ENCODE measurements around the gene TMCC3. TPM values are rescaled to one million over a fixed set of nuclear protein-coding genes. Genes with fewer than 3 reads are reported as not detected.

Gene TMCC3
- total RNA-seq, 1 donor from 2014 or later: 0.08 TPM

GRCh38 chr12:94684416-94685142 lies 34.2 kb upstream of the TMCC3 start:
- no peak overlapping the region for H3K27ac Mint-ChIP-seq
- no peaks in the 10 kb centered on the region for H3K4me1 Mint-ChIP-seq (ENCODE audit: low read depth)
- H3K4me3 Mint-ChIP-seq: no peak overlapping the region
- intact Hi-C loops (cut with micrococcal nuclease): no loop called here
- H3K9me3 Mint-ChIP-seq: no peaks in the 10 kb centered on the region
- no peaks in the 10 kb centered on the region for H3K36me3 Mint-ChIP-seq (ENCODE audit: low read depth)
- peaks cover 2% of the 10 kb centered on the region for H3K27me3 Mint-ChIP-seq (ENCODE audit: insufficient read depth)
- no peak for DNase-seq (ENCODE audit: low spot score)

DNA sequence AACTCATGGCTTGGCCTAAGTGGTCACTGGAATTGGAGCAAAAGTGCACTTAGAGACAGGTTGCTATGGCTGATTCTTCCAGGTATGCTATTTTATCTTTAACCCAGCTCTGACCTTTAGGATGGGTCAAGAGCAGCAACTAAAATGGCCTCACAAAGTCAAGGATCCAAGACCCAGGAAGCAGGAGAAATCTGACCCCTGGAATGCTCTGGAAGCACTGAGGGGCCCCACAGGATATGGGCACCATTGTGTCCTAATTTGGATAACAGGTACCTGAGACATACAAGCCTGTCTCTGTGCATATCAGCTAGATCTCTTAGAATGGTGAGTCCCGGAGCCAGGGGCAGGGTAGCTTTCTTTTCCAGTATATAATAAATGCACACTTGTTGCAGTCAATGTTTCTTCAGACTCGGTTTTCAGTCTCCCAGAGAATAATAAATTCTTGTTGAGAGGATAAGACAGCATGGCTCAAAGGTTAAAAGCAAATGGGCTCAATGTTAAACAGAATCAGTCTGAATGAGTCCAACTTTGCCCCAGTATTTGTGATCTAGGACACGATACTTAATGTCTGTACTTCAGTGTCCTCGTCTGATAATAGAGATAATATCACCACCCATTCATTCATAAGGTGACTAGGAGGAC lies 29.3 kb upstream of the TMCC3 start:
- H3K9me3 Mint-ChIP-seq: no peaks in the 10 kb centered on the region
- intact Hi-C loops (cut with micrococcal nuclease): no loop called here
- DNase-seq (ENCODE audit: low spot score): no peak
- no peak overlapping the region for H3K4me3 Mint-ChIP-seq
- H3K27me3 Mint-ChIP-seq (ENCODE audit: insufficient read depth): peaks cover 7% of the 10 kb centered on the region
- H3K4me1 Mint-ChIP-seq (ENCODE audit: low read depth): peaks cover 10% of the 10 kb centered on the region
- no peaks in the 10 kb centered on the region for H3K36me3 Mint-ChIP-seq (ENCODE audit: low read depth)
- no peak overlapping the region for H3K27ac Mint-ChIP-seq

DNA sequence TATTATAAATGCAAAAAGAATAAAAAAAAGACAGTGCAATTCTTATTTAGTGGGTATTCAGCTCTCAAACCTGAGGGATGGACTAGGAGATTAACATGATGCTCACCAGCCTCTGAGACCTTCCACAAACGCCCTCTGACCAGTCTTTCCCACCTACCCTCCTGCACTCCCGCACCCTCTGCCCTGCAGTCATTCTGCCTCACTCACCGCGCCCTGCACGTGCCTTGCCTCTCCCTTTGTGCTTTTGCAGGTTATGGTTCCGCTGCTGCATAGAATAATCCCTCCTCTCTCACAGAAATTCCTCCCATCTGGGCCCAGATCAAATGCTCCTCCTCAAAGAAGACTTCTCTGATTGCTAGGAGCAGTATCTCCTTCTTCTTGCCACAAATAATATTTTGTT lies 28.5 kb upstream of the TMCC3 start:
- H3K27ac Mint-ChIP-seq: no peak overlapping the region
- H3K4me1 Mint-ChIP-seq (ENCODE audit: low read depth): peaks cover 10% of the 10 kb centered on the region
- DNase-seq (ENCODE audit: low spot score): no peak
- H3K9me3 Mint-ChIP-seq: no peaks in the 10 kb centered on the region
- H3K36me3 Mint-ChIP-seq (ENCODE audit: low read depth): no peaks in the 10 kb centered on the region
- intact Hi-C loops (cut with micrococcal nuclease): no loop called here
- no peak overlapping the region for H3K4me3 Mint-ChIP-seq
- peaks cover 5% of the 10 kb centered on the region for H3K27me3 Mint-ChIP-seq (ENCODE audit: insufficient read depth)

GRCh38 chr12:94678379-94678778 lies 28.0 kb upstream of the TMCC3 start:
- H3K27me3 Mint-ChIP-seq (ENCODE audit: insufficient read depth): peaks cover 7% of the 10 kb centered on the region
- no peak overlapping the region for H3K4me3 Mint-ChIP-seq
- no peak for DNase-seq (ENCODE audit: low spot score)
- H3K27ac Mint-ChIP-seq: no peak overlapping the region
- H3K36me3 Mint-ChIP-seq (ENCODE audit: low read depth): no peaks in the 10 kb centered on the region
- H3K9me3 Mint-ChIP-seq: no peaks in the 10 kb centered on the region
- peaks cover 10% of the 10 kb centered on the region for H3K4me1 Mint-ChIP-seq (ENCODE audit: low read depth)
- intact Hi-C loops (cut with micrococcal nuclease): no loop called here

GRCh38 chr12:94677778-94678177 lies 27.4 kb upstream of the TMCC3 start:
- Mint-ChIP-seq H3K36me3 (ENCODE audit: low read depth) (no peaks in the 10 kb centered on the region), H3K4me3 (no peak overlapping the region), H3K4me1 (ENCODE audit: low read depth) (peaks cover 10% of the 10 kb centered on the region), H3K27ac (no peak overlapping the region), H3K9me3 (no peaks in the 10 kb centered on the region), H3K27me3 (ENCODE audit: insufficient read depth) (peaks cover 10% of the 10 kb centered on the region)
- DNase-seq (ENCODE audit: low spot score): no peak
- intact Hi-C loops (cut with micrococcal nuclease): no loop called here

- Mint-ChIP-seq H3K27me3 (ENCODE audit: insufficient read depth) (peaks cover 14% of the 10 kb centered on the region), H3K27ac (no peak overlapping the region), H3K36me3 (ENCODE audit: low read depth) (no peaks in the 10 kb centered on the region), H3K4me1 (ENCODE audit: low read depth) (peaks cover 10% of the 10 kb centered on the region), H3K4me3 (no peak overlapping the region), H3K9me3 (no peaks in the 10 kb centered on the region)
- intact Hi-C loops (cut with micrococcal nuclease): no loop called here
- DNase-seq (ENCODE audit: low spot score): no peak
Measured at GRCh38 chr12:94676922-94677321, 26.6 kb upstream of the TMCC3 start.

DNA sequence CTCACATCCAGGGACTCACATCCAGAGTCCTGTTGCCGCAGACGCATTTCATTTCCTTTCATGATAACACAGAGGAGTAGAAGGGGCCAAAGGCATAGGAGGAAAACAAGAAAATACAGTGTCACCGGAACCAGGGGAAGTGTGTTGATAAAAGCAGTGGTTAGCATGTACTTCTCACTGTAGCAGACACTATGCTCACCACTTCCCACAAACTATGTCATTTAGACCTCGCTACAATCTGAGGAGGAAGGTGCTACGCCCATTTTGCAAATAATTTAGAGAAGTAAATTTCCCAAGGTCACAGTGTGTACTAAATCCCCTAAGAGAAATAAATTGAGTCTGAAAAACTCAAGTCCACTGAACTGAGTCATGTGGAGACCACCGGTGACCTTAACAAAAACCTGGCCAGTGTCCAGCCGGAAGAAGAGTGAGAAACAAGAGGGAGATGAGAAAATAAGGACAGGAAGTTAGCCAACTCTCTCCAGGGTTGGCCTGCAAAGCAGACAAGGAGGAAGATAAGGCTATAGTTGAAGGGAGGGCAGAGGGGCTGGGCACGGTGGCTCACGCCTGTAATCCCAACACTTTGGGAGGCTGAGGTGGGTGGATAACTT lies 25.8 kb upstream of the TMCC3 start:
- Mint-ChIP-seq H3K9me3 (no peaks in the 10 kb centered on the region), H3K4me3 (peak overlapping the region; percentile 15), H3K27ac (no peak overlapping the region), H3K4me1 (ENCODE audit: low read depth) (peaks cover 10% of the 10 kb centered on the region), H3K27me3 (ENCODE audit: insufficient read depth) (peaks cover 17% of the 10 kb centered on the region), H3K36me3 (ENCODE audit: low read depth) (no peaks in the 10 kb centered on the region)
- DNase-seq (ENCODE audit: low spot score): no peak
- intact Hi-C loops (cut with micrococcal nuclease): no loop called here

DNA sequence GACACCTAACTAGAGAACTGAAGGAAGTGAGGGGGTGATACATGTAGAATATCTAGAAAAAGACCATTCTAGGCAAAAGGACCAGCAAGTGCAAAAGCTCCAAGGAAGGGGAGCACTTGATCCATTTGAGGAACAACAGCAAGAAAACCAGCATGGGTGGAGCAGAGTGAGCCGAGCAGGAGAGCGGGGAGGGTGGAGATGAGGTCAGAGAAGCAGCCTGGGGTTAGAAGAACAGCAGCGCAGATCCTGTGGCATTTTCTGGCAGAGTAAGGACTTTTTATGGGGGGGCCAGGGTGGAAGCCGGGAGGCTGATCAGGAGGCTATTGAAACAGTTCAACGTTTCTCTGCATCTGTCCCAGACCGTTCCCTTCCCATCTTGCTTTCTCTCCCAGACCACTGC lies 24.5 kb upstream of the TMCC3 start:
- no peak for DNase-seq (ENCODE audit: low spot score)
- peaks cover 10% of the 10 kb centered on the region for H3K4me1 Mint-ChIP-seq (ENCODE audit: low read depth)
- H3K27ac Mint-ChIP-seq: no peak overlapping the region
- intact Hi-C loops (cut with micrococcal nuclease): no loop called here
- H3K27me3 Mint-ChIP-seq (ENCODE audit: insufficient read depth): peaks cover 22% of the 10 kb centered on the region
- H3K4me3 Mint-ChIP-seq: no peak overlapping the region
- no peaks in the 10 kb centered on the region for H3K9me3 Mint-ChIP-seq
- no peaks in the 10 kb centered on the region for H3K36me3 Mint-ChIP-seq (ENCODE audit: low read depth)

GRCh38 chr12:94674051-94674451 lies 23.7 kb upstream of the TMCC3 start:
- H3K4me3 Mint-ChIP-seq: no peak overlapping the region
- intact Hi-C loops (cut with micrococcal nuclease): no loop called here
- no peak for DNase-seq (ENCODE audit: low spot score)
- H3K4me1 Mint-ChIP-seq (ENCODE audit: low read depth): peaks cover 10% of the 10 kb centered on the region
- H3K27me3 Mint-ChIP-seq (ENCODE audit: insufficient read depth): peaks cover 23% of the 10 kb centered on the region
- no peaks in the 10 kb centered on the region for H3K36me3 Mint-ChIP-seq (ENCODE audit: low read depth)
- H3K9me3 Mint-ChIP-seq: no peaks in the 10 kb centered on the region
- no peak overlapping the region for H3K27ac Mint-ChIP-seq

- DNase-seq (ENCODE audit: low spot score): no peak
- H3K27me3 Mint-ChIP-seq (ENCODE audit: insufficient read depth): peaks cover 20% of the 10 kb centered on the region
- intact Hi-C loops (cut with micrococcal nuclease): no loop called here
- no peaks in the 10 kb centered on the region for H3K36me3 Mint-ChIP-seq (ENCODE audit: low read depth)
- H3K4me1 Mint-ChIP-seq (ENCODE audit: low read depth): peaks cover 10% of the 10 kb centered on the region
- H3K27ac Mint-ChIP-seq: no peak overlapping the region
- no peaks in the 10 kb centered on the region for H3K9me3 Mint-ChIP-seq
- H3K4me3 Mint-ChIP-seq: no peak overlapping the region
Measured at GRCh38 chr12:94673496-94673895, 23.1 kb upstream of the TMCC3 start.

GRCh38 chr12:94671917-94672316 lies 21.6 kb upstream of the TMCC3 start:
- no peaks in the 10 kb centered on the region for H3K9me3 Mint-ChIP-seq
- H3K4me3 Mint-ChIP-seq: no peak overlapping the region

GRCh38 chr12:94670898-94671297 lies 20.5 kb upstream of the TMCC3 start:
- H3K9me3 Mint-ChIP-seq: no peaks in the 10 kb centered on the region
- no peaks in the 10 kb centered on the region for H3K36me3 Mint-ChIP-seq (ENCODE audit: low read depth)
- no peak overlapping the region for H3K4me3 Mint-ChIP-seq
- DNase-seq (ENCODE audit: low spot score): no peak
- peaks cover 3% of the 10 kb centered on the region for H3K4me1 Mint-ChIP-seq (ENCODE audit: low read depth)
- H3K27ac Mint-ChIP-seq: no peak overlapping the region
- peaks cover 24% of the 10 kb centered on the region for H3K27me3 Mint-ChIP-seq (ENCODE audit: insufficient read depth)
- intact Hi-C loops (cut with micrococcal nuclease): no loop called here

More at GRCh38 chr12:94671917-94672316, 21.6 kb upstream of the TMCC3 start:
- H3K27ac Mint-ChIP-seq: no peak overlapping the region
- H3K27me3 Mint-ChIP-seq (ENCODE audit: insufficient read depth): peaks cover 22% of the 10 kb centered on the region
- peaks cover 10% of the 10 kb centered on the region for H3K4me1 Mint-ChIP-seq (ENCODE audit: low read depth)
- DNase-seq (ENCODE audit: low spot score): no peak
- intact Hi-C loops (cut with micrococcal nuclease): no loop called here
- no peaks in the 10 kb centered on the region for H3K36me3 Mint-ChIP-seq (ENCODE audit: low read depth)

- Mint-ChIP-seq H3K4me1 (ENCODE audit: low read depth) (no peaks in the 10 kb centered on the region), H3K4me3 (no peak overlapping the region), H3K36me3 (ENCODE audit: low read depth) (no peaks in the 10 kb centered on the region), H3K27ac (no peak overlapping the region), H3K9me3 (no peaks in the 10 kb centered on the region), H3K27me3 (ENCODE audit: insufficient read depth) (peaks cover 24% of the 10 kb centered on the region)
- intact Hi-C loops (cut with micrococcal nuclease): no loop called here
- DNase-seq (ENCODE audit: low spot score): no peak
Measured at GRCh38 chr12:94670075-94670474, 19.7 kb upstream of the TMCC3 start.
